Adrenal gland (tissue), 12 donors: ENCODE results near the gene FAM240A. TPM values are rescaled to one million over a fixed set of nuclear protein-coding genes. Genes with fewer than 3 reads are reported as not detected.

Source experiments
- DNase-seq, 7 donors: peaks; one replicate each; pipeline ENCODE4 v3.0.0-alpha.2; 2019 to 2020
- H3K27ac ChIP-seq, 5 donors: fragments of 200-600 bp; sonication (generic) in 4 of 5; 1 replicate in 3 of 5; 2 replicates in 2 of 5; pipeline versions ENCODE4 v1.5.1 to v1.8.0; 2016 to 2020; ENCODE audit warnings: mild to moderate bottlenecking in 1 of 5
- H3K27me3 ChIP-seq: fragments of 200-600 bp; 2 replicates; pipeline ENCODE4 v1.8.0; 2021
- H3K36me3 ChIP-seq, 2 donors: fragments of 200-600 bp; replicated peaks in 1 of 2; 1 replicate in 1 of 2; 2 replicates in 1 of 2; pipeline versions ENCODE4 v1.5.1 to v1.8.0; 2018 to 2022
- H3K4me1 ChIP-seq, 2 donors: fragments of 200-600 bp; replicated peaks in 1 of 2; 1 replicate in 1 of 2; 2 replicates in 1 of 2; pipeline versions ENCODE4 v1.5.1 to v1.8.0; 2018 to 2021
- H3K4me3 ChIP-seq, 4 donors: fragments of 200-600 bp; sonication (generic) in 3 of 4; one replicate each; pipeline ENCODE4 v1.5.1; 2016 to 2018
- H3K9me3 ChIP-seq, 3 donors: fragments of 200-600 bp; sonication (generic) in 1 of 3; replicated peaks in 1 of 3; 1 replicate in 2 of 3; 2 replicates in 1 of 3; pipeline versions ENCODE4 v1.5.1 to v1.8.0; 2016 to 2021
- POLR2A ChIP-seq, 2 donors: fragments of 450-650 bp; IDR thresholded peaks; one replicate each; pipeline ENCODE4 v1.6.1; 2017; ENCODE audit warnings: antibody characterized with exemption in 2 of 2, mild to moderate bottlenecking in 2 of 2, moderate library complexity in 1 of 2
- WGBS, 4 donors: extraction: QIAGEN DNeasy Blood & Tissue Kit in 2 of 4; methylation state at CpG; one replicate each; pipeline versions ENCODE4 v1.1.5 to v1.1.7; 2013 to 2017; 5-methylcytosine and 5-hydroxymethylcytosine counted together
- intact Hi-C, 2 donors: fragments of 100-400 bp; cut with DNase I; formaldehyde crosslinking; loops; one replicate each; pipeline versions ENCODE4 v1.14.1 to v1.15.0; 2022 to 2023
- polyA plus RNA-seq, 3 donors: library from polyadenylated mRNA; stranded (reverse); fragments of 200-250 nt in 2 of 3; fragments of 350-450 nt in 1 of 3; fragmentation: Illumina TruSeq in 1 of 3; extraction: RNeasy Lipid Tissue Mini Kit (QIAGEN cat#74804) in 1 of 3; gene quantifications; one replicate each; pipeline ENCODE4 v1.2.3, GENCODE V29; 2013 to 2014
- total RNA-seq, 9 donors: library from RNA; depleted of rRNA in 4 of 9; stranded (reverse); fragments of >200 nt in 4 of 9; fragments of 120-200 nt in 1 of 9; fragmentation: NEBNext Ultra II Directional in 1 of 9; extraction: Animal tissue kit (Norgen Biotek cat#: 25700) in 1 of 9; gene quantifications; one replicate each; pipeline versions ENCODE4 v1.1.0 to v1.2.4, GENCODE V29; 2013 to 2023
- TF ChIP-seq, protein P1 (sequence below), 6 experiments: fragments of 450-650 bp in 4 of 6; fragments of 200-600 bp in 2 of 6; sonication (generic) in 1 of 6; IDR thresholded peaks; 1 replicate in 5 of 6; 2 replicates in 1 of 6; pipeline versions ENCODE4 v1.5.1 to v1.8.0; 2016 to 2021; ENCODE audit warnings: antibody characterized with exemption in 6 of 6, mild to moderate bottlenecking in 2 of 6, moderate library complexity in 1 of 6
- donor health status: healthy with polysubstance abuse.
- donor health status: Bipolar disorder and iron deficiency.
- donor health status: DM: yes; HTN: yes; CAD: no.
- donor health status: DM: no; HTN: no; CAD: no.
- donor health status: DM: no; HTN: no; CAD: no.
- donor health status: DM: yes; HTN: yes; CAD: no.

The FAM240A gene
- total and polyA plus RNA-seq, 12 donors: 0.25 TPM; not detected in 11

DNA sequence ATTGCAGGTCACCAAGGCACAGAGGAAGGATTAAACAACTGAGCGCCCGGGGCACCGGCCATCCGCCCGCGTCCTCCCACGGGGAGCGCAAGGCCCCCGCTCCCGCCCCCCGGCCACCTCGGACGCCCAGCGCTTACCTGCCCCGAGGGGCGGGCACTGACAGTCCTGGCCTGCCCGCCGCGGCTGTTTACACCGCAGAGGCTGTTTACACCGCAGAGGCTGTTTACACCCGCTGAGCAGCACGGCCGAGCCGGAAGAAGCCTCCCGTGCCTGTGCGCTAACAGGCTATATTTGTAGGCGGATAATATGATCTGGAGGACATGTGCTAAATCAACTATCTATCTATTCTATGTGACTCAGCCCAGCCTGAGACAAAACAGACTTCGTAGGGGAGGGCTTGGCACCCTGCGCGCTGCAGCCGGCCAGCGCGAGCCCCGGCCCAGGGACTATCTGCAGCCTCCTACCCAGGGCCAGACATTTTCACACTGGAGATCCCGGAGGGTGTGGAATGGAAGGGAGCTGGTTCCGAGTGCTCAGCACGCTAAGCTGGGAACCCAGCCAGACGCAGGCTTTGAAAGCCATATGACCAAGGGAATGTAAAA is 46.2 kb upstream of the FAM240A start, which contains the start of gene LRRC2:
TSS of gene LRRC2 (minus strand) at position 263 of the 602 bp plus-strand sequence. CDS start 14,711 bp downstream, outside the sequence.
- Histone ChIP-seq H3K4me1 (peaks cover 6 to 9% of the 10 kb centered on the region in 2 donors), H3K9me3 (no peaks in the 10 kb centered on the region), H3K27me3 (no peaks in the 10 kb centered on the region), H3K27ac (peak within 1 kb of the TSS in 2 of 5 donors; percentile 37 to 38), H3K36me3 (no peaks in the 10 kb centered on the region), H3K4me3 (peak within 1 kb of the TSS in 1 of 4 donors; percentile 63)
- peak in 5 of 7 donors; percentile 7 to 49 (median 26) for DNase-seq
- WGBS, 4 donors: 0 to 6% (median 1%) methylated on average over 11 to 39 of the region's 39 CpGs
- intact Hi-C loops: no loop called here
- TF ChIP-seq, protein P1, sequence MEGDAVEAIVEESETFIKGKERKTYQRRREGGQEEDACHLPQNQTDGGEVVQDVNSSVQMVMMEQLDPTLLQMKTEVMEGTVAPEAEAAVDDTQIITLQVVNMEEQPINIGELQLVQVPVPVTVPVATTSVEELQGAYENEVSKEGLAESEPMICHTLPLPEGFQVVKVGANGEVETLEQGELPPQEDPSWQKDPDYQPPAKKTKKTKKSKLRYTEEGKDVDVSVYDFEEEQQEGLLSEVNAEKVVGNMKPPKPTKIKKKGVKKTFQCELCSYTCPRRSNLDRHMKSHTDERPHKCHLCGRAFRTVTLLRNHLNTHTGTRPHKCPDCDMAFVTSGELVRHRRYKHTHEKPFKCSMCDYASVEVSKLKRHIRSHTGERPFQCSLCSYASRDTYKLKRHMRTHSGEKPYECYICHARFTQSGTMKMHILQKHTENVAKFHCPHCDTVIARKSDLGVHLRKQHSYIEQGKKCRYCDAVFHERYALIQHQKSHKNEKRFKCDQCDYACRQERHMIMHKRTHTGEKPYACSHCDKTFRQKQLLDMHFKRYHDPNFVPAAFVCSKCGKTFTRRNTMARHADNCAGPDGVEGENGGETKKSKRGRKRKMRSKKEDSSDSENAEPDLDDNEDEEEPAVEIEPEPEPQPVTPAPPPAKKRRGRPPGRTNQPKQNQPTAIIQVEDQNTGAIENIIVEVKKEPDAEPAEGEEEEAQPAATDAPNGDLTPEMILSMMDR (IDR thresholded peaks at IDR 0.05): no peak
- TF ChIP-seq POLR2A (IDR thresholded peaks at IDR 0.05): no peak

DNA sequence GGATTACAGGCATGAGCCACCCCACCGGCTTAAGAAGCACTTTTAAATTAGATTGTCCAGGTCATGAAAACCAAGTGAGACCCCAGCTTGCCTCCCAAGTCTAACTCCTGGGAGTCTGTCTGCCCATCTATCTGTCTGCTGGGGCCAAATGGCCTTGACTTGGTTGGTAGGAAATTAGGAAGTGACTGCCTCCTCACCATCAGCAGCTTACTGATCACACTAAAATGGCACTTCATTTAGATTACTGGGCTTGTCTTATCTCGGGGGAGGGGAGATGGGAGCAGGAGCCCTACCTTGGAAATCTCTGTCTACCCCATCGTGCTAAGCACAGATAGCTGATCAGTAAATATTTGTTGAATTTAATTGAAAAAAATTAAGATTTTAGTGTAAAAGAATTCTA is 40.6 kb upstream of the FAM240A start:
- H3K27ac ChIP-seq: no peak overlapping the region
- TF ChIP-seq, protein P1 (IDR thresholded peaks at IDR 0.05): no peak
- TF ChIP-seq POLR2A (IDR thresholded peaks at IDR 0.05): no peak
- intact Hi-C loops: no loop called here
- no peak for DNase-seq
- WGBS, 4 donors: 77 to 87% (median 81%) methylated on average over 3 of the region's 3 CpGs
- no peaks in the 10 kb centered on the region for H3K9me3 ChIP-seq
- H3K27me3 ChIP-seq: no peaks in the 10 kb centered on the region
- H3K4me1 ChIP-seq: no peaks in the 10 kb centered on the region
- no peak overlapping the region for H3K4me3 ChIP-seq
- no peaks in the 10 kb centered on the region for H3K36me3 ChIP-seq

DNA sequence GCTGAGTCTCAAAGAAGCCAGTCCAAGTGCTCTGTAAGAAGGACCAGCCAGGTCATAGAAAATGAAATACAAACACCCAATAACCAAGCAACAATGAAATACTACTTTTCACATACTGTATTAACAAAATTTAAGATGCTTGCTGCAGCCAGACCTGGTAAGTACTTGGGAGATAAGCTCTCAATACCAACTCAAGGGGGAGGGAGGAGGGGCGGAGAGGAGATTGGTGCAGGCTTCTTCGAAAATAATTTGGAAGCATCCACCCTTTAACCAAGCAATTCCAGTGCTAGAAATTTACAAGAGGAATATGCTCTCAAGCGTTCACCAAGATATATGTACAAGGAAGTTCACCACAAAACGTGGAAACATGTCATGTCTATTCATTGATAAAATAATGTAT is 38.6 kb upstream of the FAM240A start:
- Histone ChIP-seq H3K36me3 (no peaks in the 10 kb centered on the region), H3K9me3 (no peaks in the 10 kb centered on the region), H3K27ac (no peak overlapping the region), H3K27me3 (no peaks in the 10 kb centered on the region), H3K4me3 (no peak overlapping the region), H3K4me1 (peaks cover 0 to 5% of the 10 kb centered on the region in 2 donors)
- intact Hi-C loops: no loop called here
- no peak for DNase-seq
- no peak for TF ChIP-seq POLR2A (IDR thresholded peaks at IDR 0.05)
- TF ChIP-seq, protein P1 (IDR thresholded peaks at IDR 0.05): no peak
- 59 to 66% (median 61%) methylated on average over 4 of the region's 4 CpGs for WGBS, 4 donors

DNA sequence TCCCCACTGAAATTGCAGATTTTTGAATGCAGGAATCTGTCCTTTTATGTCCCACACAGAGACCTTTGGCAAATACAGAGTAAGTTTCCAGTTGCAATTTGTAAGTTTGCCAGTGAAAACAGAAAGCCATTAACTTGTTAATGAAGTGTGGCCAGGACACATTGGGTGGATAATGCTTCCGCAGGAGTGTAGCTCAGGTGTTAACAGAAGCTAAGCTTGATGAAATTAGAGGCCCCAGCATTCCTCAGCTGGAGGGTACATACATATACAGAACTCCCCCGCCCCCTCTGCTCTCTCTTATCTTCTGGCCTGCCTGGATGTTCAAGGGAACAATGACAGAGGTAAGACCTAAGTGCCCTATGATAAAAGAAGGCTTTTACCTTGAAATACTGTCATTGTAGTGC is 38.1 kb upstream of the FAM240A start:
- WGBS, 4 donors: 48 to 75% (median 62%) methylated on average over 1 to 2 of the region's 2 CpGs
- Histone ChIP-seq H3K9me3 (no peaks in the 10 kb centered on the region), H3K27me3 (no peaks in the 10 kb centered on the region), H3K4me3 (no peak overlapping the region), H3K4me1 (peaks cover 0 to 10% of the 10 kb centered on the region in 2 donors), H3K27ac (no peak overlapping the region), H3K36me3 (no peaks in the 10 kb centered on the region)
- DNase-seq: no peak
- TF ChIP-seq, protein P1 (IDR thresholded peaks at IDR 0.05): no peak
- TF ChIP-seq POLR2A (IDR thresholded peaks at IDR 0.05): no peak
- intact Hi-C loops: no loop called here
